Embryonic facial prominence (tissue), 1 donor: ENCODE data around the gene PHF19.
A peak's percentile ranks its signal among the peaks of the same experiment; 100 is the strongest.

Experiments used
- DNase-seq: peaks from one replicate; pipeline ENCODE4 v3.0.0-alpha.2; 2016; ENCODE audit errors: extremely low spot score

PHF19 gene

DNA sequence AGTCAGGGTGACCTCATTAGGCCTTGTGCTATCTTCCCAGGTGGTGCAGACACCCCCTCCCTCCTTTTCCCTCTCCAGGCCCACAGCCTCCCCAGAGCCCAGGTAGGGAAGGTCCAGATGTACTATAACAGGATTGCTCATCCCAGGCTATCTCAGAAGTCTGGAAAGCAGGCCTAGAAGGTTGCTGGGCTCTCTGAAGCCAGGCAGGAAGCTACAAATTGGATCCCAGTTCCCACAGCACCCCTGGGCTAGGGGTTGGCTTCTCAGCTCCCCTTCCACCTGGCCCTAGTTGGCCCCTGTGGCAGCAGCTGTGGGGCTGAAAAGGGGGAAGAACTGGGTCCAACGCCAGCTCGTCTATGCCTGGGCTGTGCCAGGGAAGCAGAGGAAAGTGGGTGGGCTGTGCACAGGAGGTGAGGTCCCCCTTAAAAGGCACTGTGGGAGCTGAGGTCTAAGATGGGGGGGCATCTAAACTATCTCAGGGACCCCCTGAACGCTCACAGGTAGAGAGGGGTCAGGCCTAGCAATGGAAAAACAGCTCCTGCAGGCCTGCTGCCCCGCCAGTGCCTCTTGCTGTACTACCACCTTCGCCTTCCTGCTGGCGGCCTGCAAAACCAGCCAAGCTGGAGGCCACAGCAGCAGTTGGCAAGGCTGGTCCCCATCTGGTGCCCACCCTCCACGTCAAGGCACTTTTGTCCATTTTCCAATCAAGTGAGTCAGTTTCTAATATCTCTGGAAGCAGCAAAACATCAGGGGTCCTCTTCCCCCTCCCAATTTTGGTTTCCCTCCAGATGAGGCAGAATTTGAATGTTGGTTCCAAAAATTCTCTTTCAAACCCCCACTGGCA is 20.9 kb downstream of the PHF19 start:
- no peak for DNase-seq

DNA sequence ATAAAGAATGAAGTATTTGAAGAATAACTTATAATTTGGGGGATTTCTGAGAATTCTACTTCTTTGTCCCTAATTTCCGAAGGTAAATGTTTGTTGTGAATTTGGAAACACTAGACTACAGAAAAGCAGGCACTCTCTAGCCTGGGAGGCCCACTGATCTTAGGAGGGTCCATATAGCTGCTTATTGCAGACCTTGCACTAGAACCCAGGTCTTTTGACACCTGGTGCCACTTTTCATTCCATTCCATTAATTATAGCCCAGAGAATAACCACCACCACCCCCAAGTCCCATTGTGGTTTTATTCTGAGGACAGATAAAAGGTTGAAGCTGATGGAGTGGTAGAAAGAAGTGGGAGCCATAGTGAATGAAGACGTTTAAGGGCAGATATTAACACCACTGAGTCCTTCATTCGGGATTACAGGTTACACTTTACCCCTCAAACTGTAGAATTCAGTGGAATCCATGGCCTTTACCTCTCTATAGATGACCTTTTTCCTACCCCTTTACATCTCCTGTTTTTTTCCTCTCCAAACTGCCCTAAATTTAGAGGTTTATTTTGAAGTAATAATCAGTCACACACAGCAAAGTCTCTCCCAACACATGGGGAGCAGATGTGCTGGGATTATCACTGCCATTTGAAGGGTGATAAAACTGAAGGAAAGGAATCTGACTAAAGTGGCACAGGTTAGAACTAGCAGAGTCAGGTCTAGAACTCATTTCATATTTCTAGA is 22.2 kb downstream of the PHF19 start:
- DNase-seq, result no peak

DNA sequence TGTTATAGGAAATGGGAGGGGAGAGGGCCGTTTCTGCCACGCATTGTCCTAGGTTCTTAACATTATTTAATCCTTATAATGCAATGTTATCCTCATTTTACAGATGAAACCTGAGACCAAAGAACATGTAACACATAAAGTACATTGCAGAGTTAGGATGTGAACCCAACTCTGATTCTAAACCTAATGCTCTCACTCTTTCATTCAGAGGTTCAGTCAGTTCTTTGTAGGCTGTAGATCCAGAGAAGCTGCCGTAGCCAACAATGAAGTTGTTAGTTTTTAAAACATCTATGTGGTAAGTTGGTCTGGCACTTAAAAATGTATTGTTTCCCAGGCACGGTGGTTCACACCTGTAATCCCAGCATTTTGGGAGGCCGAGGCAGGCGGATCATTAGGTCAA is 23.8 kb downstream of the PHF19 start:
- no peak for DNase-seq

DNA sequence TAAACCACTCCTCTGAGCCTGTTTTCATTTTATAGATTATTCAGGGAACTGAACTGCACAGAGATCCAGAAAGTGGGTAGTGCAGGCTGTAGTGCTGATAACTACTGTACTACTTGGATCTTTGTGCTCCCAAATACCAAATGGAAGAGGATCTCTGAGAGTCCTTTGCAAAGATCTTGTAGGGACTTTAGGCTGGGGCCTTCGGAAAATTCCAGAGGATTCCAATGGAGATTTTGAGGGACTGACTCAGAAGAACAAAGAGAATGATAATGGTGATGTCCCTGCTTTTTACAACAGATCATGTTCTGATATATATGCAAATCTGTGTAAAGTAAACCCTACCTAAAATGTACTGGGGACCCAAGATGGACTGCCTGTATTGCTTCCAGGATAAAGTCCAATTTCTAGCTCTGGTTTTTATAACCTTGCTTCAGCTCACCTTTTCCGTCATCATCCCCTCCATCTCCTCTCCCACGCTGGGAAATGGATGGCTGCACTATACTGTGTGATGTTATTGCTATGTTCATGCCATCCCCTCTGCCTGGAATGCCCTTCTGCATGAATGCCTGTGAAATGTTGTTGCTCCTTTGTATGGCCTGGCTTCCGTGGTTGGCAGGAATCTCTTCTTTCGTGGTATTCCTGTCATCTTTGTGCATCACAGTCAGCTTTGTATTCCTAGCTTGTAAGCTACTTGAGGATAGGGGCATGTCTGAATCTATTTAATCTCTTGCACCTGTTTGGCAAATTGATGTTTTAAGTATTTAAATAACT is 24.6 kb downstream of the PHF19 start:
- no peak for DNase-seq

DNA sequence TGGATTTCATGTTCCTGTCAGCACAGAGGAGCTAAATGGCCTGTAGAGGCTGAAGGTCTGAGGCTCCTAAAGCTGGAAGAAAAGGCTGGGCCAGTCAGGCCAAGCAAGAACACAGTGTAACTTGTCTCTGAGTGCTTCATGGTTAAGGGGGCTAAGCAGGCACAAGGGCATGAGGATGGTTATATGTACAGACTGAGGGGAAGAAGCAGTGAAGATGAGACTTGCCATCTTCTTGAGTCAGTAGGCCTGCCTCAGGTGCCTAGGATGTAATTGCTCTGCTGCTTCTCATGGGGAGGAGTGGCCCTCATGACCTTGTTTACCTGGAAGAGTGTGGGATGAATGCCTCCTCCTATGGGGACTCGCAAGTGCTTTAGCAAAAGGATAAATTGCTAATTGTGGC is 25.5 kb downstream of the PHF19 start:
- no peak for DNase-seq

DNA sequence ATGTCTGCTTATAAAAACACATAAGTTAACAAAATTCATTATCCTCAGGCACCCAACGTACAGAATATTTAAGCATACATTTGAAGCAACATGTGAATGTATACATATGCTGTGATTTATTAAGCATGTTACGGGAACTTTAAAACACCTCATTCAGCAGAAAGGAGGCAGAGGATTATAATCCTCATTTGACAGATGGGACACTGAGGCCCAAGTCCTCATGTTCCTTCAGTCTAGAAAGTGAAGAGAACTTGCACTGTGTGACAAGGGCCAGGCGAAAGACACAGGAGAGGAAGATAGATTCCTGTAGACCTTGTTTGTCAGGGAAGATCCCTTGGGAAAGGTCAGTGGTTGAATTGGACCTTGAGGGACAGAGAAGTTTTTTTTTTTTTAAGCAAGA is 26.7 kb downstream of the PHF19 start:
- DNase-seq, result no peak

DNA sequence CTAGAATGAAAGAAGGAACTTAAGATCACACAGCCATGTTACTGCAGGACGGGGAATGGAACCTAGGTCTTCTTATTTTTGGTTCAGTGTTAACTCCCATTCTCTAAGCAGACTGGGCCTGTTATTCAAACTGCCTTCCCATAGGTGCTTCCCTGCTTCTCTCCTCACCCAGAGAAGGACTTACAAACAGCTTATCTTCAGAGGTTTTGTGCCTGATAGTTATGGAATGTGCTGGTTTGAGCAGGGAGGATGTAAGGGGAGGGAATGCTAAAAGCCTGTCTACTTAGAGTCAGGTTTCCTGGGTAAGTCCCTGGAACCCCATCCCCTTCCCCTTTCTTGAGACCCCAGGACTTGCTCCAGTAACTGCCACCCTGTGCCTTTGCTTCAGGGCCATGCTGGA is 30.1 kb downstream of the PHF19 start:
- no peak for DNase-seq

DNA sequence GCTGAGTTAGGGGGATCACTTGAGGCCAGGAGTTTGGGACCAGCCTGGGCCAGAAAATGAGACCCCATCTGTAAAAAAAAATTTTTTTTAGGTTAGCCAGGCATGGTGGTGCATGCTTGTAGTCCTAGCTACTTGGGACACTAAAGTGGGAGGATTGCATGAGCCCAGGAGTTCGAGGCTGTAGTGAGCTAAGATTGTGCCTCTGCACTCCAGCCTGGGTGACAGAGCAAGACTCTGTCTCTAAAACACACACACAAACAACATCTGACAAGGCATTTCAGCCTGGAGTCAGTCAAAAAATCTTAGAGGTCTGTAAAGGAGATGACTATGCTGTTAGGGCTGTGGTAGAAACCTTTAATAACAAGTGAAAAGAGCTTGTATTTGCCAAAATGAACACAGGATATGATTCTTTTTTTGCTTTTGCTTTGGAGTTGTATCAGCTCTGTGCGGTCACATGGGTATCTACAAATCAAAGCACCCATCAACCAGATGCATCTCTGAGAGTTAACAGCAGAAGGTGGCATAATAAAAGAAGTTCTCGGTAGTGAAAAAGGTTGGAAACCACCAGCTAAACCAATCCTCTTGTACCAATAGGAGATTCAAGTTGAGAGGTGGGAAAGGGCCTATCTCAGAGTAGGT is 30.6 kb downstream of the PHF19 start:
- DNase-seq, result no peak

DNA sequence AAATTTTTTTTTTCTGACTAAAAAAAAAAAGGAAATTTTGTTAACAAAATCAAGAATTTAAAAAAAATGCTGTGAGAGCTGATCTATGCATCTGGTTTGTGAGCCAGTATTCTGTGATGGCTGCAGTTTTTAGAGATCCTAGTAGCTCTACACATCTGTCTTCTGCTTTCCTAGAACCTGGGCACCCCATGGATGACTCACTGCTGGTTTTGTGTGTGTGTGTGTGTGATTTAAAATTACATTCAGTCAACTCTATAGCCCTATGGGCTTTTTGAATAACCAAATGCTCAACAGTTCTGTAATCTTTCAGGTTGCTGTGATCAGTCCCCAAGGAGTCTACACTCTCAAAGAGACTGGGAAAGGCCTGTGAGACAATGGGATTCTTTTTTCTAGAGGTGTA is 31.7 kb downstream of the PHF19 start:
- DNase-seq, result no peak

DNA sequence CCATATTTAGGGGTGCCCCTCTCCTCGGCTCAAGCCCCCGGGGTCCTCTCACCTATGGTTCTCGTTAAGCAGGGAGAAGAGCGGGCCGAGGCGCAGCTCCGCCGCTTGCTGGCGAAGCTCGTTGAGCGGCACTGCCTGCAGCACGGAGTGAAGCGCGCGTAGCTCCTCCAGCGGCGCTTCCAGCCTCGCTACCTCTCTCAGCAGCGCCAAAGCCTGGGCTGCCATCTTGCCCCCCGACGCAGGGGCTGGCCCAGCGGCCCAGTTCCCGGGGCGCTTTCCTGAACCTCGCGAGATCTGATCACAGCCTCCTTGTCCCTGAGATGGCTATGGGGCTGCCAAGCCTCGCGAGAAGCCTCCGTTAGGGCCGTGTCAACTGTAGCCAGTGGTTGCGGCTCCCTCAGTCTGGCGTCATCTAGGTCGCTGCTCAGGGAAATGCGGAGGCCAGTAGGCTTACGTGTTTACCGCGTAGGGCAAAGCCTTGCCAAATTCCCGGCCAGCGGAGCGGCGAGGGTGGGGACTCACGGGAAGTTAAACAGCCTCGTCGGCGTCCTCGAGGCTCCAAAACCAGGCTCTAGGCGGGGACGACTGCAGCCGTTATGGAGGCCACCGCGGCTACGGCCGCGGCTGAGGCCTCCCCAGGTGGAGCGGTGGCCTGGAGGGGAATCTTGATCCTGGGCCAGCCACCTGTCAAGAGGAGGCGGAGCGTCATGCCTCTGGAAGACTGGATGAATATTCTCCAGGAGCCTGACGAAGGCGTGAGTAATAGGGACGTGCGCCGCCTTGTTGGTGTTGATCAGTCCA is 34.1 kb downstream of the PHF19 start, which contains the start of gene PSMD5:
TSS of gene PSMD5 (minus strand) at position 238 of the 801 bp plus-strand sequence. CDS start at position 225, 13 bp downstream.
- peak; percentile 97 for DNase-seq

DNA sequence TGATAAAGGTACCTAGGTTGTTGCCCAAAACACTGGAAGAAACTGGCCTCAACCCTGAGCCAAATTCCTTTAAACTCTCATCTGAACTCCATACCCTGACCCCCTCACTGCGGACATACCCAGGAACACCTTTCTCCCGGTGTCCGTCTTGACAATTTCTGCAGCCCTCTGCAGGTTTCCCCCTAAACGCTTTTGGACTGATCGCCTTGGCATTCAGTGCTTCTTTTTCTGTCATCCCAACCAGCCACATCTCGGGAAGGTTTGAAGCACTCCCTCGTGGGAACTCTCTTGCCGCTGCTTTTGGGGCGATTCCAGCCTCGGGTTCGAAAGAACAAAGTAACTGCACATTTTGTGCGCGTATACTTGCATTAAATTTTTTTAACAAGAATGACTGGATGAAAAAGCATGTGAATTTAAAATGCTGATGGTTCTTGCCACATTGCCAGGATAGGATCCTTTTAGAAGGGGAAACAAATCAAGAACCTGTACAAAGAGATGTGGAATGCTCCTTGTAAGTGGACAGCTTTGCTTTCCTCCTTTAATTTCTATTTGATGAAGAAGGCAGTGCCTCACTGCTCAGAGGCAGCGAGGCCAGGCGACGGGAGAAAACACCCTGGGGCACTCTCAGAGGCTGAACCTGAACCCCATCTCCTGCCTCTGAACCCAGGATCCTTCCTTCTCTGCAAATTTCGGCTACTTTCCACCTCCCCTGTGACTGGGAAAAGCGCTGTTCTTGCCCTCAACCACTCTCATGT is 34.9 kb downstream of the PHF19 start:
- DNase-seq, result no peak

DNA sequence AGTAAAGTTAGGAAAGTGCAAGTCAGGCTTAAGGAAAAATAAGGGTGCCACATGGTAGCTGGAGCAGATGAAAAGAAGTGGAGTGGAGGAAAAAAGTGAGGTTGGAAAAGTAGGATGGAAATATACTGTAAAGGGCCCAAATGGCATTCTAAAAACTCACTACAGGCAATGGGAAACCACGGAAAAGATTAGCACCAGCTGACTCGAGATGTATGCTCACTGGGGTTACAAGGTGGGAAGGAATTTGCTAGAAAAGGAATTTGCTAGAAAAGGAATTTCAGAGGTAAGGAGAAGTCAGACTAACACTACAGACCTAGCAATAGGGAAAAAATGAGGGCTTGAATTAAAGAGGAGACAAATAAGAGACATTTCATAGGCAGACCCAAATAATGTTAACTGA is 37.8 kb downstream of the PHF19 start:
- DNase-seq, result no peak

DNA sequence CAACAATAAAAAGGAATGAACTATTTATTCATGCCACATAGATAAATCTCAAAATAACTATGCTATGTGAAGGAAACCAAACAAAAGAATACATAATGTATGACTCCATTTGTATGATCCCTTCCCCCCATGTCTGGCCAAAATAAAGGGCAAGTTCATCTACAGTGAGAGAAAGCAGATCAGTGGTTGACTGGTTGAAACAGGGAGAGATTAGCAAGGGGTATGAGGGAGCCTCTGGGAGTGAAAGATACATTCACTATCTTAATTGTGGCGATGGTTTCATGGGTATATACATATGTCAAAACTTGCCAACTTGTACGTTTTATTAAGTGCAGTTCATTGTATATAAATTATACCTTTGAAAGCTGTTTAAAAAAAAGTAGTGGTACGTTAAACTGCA is 39.1 kb downstream of the PHF19 start:
- no peak for DNase-seq

DNA sequence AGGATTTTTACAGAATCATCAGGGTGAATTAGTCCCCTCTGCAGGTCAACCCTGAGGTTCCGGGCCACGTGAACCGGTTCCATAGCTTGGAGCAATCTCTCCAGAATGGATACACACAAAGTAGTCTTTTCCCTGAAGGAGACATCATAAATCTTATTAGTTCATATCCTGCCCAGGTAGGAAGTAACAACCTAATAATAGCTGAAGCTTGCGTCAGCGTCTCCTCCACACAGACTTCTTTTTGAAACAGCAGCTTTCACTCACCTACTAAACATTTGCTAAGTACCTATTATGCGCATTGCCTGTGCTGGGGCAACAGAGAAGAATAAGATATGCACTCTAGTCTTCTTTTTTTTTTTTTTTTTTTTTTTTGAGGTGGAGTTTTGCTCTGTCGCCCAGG is 43.7 kb downstream of the PHF19 start:
- no peak for DNase-seq

DNA sequence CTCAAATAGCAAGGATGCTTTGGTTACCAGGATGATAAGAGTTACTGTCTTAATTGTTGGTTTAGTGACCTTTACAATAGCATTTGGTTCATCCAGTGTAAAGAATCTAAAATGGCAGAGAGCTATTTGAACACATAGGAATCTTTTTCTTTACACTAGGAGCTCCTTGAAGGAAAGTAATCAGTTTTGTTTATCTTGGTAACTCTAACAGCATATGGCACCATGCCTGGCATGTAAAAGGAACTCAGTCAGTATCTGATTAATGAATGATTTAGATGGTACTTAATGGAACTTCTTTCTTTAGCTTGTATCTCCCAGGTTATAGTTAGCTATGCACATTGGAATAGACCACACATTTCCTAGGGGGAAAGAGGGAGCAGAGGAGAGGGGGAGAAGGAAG is 44.2 kb downstream of the PHF19 start:
- no peak for DNase-seq

DNA sequence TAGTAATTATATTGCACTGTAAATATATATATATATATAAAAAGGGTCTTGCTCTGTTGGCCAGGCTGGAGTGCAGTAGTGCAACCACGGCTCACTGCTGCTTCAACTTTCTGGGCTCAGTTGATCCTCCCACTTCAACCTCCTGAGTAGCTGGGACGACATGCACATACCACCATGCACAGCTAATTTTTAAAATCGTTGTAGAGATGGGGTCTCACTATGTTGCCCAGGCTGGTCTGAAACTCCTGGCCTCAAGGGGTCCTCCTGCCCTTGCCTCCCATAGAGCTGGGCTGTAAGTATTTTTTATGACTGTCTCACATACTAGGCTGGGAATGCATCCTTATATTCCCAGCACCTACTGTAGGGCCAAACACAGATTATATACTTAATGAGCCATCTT is 46.1 kb downstream of the PHF19 start:
- DNase-seq, result no peak

DNA sequence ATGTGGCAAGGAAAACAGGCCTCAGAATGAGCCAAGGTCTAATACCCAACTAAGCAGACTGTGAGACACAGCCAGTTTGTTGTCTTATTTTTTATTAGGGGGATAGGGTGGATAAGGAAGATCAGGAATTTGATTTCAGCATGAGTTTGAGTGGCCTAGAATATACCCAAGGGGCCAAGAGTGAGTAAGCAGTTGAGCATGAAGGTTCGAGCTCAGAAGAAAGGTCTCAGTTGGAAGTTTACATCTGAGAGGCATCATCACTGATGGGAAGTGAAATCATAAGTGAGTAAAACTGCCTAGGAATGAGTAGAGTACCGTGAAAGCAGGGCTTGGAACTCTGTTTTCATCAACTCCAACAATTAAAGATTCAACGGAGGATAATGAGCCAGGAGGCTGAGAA is 46.8 kb downstream of the PHF19 start:
- no peak for DNase-seq

DNA sequence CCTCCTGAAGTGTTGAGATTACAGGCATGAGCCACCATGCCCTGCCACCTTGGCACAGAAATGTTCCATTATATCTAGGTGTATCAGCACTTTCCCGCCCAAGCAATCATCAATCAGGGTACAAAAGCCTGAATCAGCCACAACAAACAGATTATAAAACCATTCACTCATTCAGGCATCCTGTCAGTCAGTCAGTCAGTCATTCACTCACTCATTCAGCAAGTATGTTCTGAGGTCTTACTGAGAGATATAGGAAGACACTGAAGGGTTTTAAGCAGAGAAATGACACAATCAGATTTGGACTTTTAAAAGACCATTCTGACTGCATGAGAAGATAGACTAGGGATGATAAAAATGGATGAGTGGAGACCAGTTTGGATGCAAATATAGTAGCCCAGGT is 47.3 kb downstream of the PHF19 start:
- DNase-seq, result no peak

DNA sequence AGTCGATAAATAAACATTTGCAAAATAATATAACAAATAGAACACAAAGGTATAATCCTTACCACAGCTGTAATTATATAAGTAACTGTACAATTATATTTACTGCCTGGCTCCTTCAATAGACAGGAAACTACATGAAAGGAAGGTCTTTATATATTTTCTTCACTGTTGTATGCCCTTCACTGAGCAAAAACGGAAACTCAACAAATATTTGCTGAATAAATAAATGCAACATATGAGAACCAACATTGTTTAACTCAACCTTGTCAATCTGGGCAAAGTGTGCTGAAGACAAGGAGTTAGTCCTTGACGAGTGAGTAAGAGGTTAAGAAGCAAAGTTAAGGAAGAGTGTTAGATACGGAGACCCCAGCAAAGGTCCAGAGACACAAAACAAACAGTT is 56.9 kb downstream of the PHF19 start:
- no peak for DNase-seq

DNA sequence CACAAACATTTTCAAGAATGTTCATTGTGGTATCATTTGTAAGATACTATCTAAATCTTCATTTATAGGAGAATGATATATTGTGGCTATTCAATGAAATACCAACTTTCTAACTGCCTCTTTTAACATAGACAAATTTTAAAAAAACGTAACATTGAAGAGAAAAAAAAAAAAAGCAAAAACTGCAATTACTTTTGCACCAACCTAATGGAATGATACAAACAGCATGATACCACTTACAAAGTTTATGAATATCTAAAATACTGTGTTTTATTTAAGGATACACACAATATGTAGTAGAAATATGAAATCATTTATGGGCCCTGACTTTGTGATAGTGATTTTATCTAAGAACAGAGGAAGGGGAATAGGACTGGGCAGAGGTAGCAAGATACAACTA is 58.4 kb downstream of the PHF19 start:
- no peak for DNase-seq
